HepG2 (cell line): Measurements from ENCODE around the gene MRFAP1L1. TPM values are rescaled to one million over a fixed set of nuclear protein-coding genes. Genes with fewer than 3 reads are reported as not detected.

Experiments used
- ARNT2 ChIP-seq: sonication (generic); formaldehyde crosslinking; IDR thresholded peaks from 2 replicates; pipeline ENCODE4 v1.8.0; 2022; ENCODE audit warnings: mild to moderate bottlenecking, low read depth, missing genetic modification reagents, moderate library complexity
- ETV5 ChIP-seq: IDR thresholded peaks from 2 replicates; pipeline ENCODE4 v1.6.1; 2018; ENCODE audit warnings: missing biosample characterization, missing genetic modification reagents, inconsistent platforms, borderline replicate concordance
- FOXA3 ChIP-seq: IDR thresholded peaks from 2 replicates; pipeline ENCODE4 v1.6.1; 2016; ENCODE audit warnings: missing genetic modification reagents, missing compliant biosample characterization
- MXI1 ChIP-seq: IDR thresholded peaks from 3 replicates; pipeline ENCODE4 v1.6.1; 2012; ENCODE audit warnings: low read depth, low read length, inconsistent platforms, borderline replicate concordance
- PCBP1 ChIP-seq: fragments of 200-400 bp; formaldehyde crosslinking; IDR thresholded peaks from 2 replicates; pipeline ENCODE4 v1.6.1; 2017; ENCODE audit warnings: mild to moderate bottlenecking, low read depth, low read length, borderline replicate concordance
- TGIF2 ChIP-seq: IDR thresholded peaks from 2 replicates; pipeline ENCODE4 v1.6.1; 2016; ENCODE audit warnings: control low read depth, missing compliant biosample characterization
- TOPORS ChIP-seq: sonication (generic); formaldehyde crosslinking; IDR thresholded peaks from 2 replicates; pipeline ENCODE4 v1.8.0; 2023; ENCODE audit warnings: mild to moderate bottlenecking, missing genetic modification reagents
- ZMYM4 ChIP-seq: sonication (generic); formaldehyde crosslinking; IDR thresholded peaks from 2 replicates; pipeline ENCODE4 v1.8.1; 2023; ENCODE audit warnings: mild to moderate bottlenecking, missing genetic modification reagents
- ZNF30 ChIP-seq: sonication (generic); formaldehyde crosslinking; IDR thresholded peaks from 2 replicates; pipeline ENCODE4 v1.5.0; 2020; ENCODE audit warnings: mild to moderate bottlenecking, missing genetic modification reagents
- ZNF605 ChIP-seq: sonication (generic); formaldehyde crosslinking; IDR thresholded peaks from 2 replicates; pipeline ENCODE4 v1.8.0; 2022; ENCODE audit warnings: mild to moderate bottlenecking, missing genetic modification reagents
- polyA plus RNA-seq, 8 experiments: library from polyadenylated mRNA; depleted of rRNA in 3 of 8; stranded (reverse) in 7 of 8; unstranded in 1 of 8; fragments of >200 nt; fragmentation: Illumina TruSeq in 4 of 8; extraction: Trizol in 4 of 8; gene quantifications; 2 replicates each; pipeline versions ENCODE4 v1.2.1 to v1.2.3, GENCODE V29; 2011 to 2016; ENCODE audit warnings: low read depth in 4 of 8, missing spikeins in 1 of 8, mixed read lengths in 1 of 8; ENCODE audit not compliant: insufficient read depth in 1 of 8
- total RNA-seq, 5 experiments: library from RNA; depleted of rRNA; stranded (reverse); fragments of >200 nt; fragmentation: Illumina TruSeq; extraction: Trizol; gene quantifications; 2 replicates each; pipeline ENCODE4 v1.2.3, GENCODE V29; 2016; ENCODE audit warnings: low read depth in 1 of 5
- TF ChIP-seq, protein P1 (sequence below): sonication (generic); formaldehyde crosslinking; IDR thresholded peaks from 2 replicates; pipeline ENCODE4 v1.4.0; 2020; ENCODE audit warnings: missing genetic modification reagents
- TF ChIP-seq, protein P2 (sequence below): sonication (generic); formaldehyde crosslinking; IDR thresholded peaks from 2 replicates; pipeline ENCODE4 v1.4.0; 2020; ENCODE audit warnings: missing genetic modification reagents
- TF ChIP-seq, protein P3 (sequence below): sonication (generic); formaldehyde crosslinking; IDR thresholded peaks from 2 replicates; pipeline ENCODE4 v1.5.0; 2020; ENCODE audit warnings: mild to moderate bottlenecking, missing genetic modification reagents
- TF ChIP-seq, protein P4 (sequence below): sonication (generic); formaldehyde crosslinking; IDR thresholded peaks from 2 replicates; pipeline ENCODE4 v1.4.0; 2020; ENCODE audit warnings: missing genetic modification reagents

MRFAP1L1 gene
- total and polyA plus RNA-seq, 2 of the 13 experiments (the other 11 are each of a cell fraction or from before 2014, with no cell fraction given): 44.8 to 76.6 TPM

DNA sequence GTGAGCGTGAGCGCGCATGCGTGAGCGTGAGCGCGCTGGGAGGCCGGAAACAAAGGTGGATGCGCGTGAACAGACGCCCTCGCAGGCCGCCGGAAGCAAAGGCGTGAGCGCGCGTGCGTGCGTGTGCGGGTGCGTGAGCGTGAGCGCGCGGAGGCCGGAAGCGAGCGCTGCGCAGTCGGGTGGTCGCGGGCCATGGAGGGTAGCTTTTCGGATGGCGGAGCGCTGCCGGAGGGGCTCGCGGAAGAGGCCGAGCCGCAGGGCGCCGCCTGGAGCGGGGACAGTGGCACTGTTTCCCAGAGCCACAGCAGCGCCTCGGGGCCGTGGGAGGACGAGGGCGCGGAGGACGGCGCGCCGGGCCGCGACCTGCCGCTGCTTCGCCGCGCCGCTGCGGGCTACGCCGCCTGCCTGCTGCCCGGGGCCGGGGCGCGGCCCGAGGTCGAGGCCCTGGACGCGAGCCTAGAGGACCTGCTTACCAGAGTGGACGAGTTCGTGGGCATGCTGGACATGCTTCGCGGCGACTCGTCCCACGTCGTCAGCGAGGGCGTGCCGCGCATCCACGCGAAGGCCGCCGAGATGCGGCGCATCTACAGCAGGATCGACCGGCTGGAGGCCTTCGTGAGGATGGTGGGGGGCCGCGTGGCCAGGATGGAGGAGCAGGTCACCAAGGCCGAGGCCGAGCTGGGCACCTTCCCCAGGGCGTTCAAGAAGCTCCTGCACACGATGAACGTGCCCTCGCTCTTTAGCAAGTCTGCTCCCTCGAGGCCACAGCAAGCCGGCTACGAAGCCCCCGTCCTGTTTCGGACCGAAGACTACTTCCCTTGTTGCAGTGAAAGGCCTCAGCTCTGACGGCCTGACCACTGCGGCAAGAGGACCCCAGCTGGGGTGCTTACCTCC is 6.6 kb upstream of the MRFAP1L1 start, which contains the start of gene BLOC1S4 (continued):
- TF ChIP-seq, protein P1, sequence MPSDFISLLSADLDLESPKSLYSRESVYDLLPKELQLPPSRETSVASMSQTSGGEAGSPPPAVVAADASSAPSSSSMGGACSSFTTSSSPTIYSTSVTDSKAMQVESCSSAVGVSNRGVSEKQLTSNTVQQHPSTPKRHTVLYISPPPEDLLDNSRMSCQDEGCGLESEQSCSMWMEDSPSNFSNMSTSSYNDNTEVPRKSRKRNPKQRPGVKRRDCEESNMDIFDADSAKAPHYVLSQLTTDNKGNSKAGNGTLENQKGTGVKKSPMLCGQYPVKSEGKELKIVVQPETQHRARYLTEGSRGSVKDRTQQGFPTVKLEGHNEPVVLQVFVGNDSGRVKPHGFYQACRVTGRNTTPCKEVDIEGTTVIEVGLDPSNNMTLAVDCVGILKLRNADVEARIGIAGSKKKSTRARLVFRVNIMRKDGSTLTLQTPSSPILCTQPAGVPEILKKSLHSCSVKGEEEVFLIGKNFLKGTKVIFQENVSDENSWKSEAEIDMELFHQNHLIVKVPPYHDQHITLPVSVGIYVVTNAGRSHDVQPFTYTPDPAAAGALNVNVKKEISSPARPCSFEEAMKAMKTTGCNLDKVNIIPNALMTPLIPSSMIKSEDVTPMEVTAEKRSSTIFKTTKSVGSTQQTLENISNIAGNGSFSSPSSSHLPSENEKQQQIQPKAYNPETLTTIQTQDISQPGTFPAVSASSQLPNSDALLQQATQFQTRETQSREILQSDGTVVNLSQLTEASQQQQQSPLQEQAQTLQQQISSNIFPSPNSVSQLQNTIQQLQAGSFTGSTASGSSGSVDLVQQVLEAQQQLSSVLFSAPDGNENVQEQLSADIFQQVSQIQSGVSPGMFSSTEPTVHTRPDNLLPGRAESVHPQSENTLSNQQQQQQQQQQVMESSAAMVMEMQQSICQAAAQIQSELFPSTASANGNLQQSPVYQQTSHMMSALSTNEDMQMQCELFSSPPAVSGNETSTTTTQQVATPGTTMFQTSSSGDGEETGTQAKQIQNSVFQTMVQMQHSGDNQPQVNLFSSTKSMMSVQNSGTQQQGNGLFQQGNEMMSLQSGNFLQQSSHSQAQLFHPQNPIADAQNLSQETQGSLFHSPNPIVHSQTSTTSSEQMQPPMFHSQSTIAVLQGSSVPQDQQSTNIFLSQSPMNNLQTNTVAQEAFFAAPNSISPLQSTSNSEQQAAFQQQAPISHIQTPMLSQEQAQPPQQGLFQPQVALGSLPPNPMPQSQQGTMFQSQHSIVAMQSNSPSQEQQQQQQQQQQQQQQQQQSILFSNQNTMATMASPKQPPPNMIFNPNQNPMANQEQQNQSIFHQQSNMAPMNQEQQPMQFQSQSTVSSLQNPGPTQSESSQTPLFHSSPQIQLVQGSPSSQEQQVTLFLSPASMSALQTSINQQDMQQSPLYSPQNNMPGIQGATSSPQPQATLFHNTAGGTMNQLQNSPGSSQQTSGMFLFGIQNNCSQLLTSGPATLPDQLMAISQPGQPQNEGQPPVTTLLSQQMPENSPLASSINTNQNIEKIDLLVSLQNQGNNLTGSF (CRISPR knock-in tag): peak; percentile 79; the same call in 1 of the 2 replicates
- TF ChIP-seq MXI1 (peak; percentile 80; the same call in 2 of the 3 replicates), ZNF605 (CRISPR knock-in tag) (0 out of 2 replicates have a peak, but pooled peaks have one; percentile 32), ARNT2 (CRISPR knock-in tag) (peak; percentile 58; the same call in 1 of the 2 replicates), TGIF2 (CRISPR knock-in tag) (0 out of 2 replicates have a peak, but pooled peaks have one; percentile 34), ZNF30 (CRISPR knock-in tag) (no peak), ETV5 (CRISPR knock-in tag) (peak; percentile 99), FOXA3 (CRISPR knock-in tag) (0 out of 2 replicates have a peak, but pooled peaks have one; percentile 22), PCBP1 (no peak), TOPORS (0 out of 2 replicates have a peak, but pooled peaks have one; percentile 60), ZMYM4 (peak; percentile 14)
- TF ChIP-seq, protein P2, sequence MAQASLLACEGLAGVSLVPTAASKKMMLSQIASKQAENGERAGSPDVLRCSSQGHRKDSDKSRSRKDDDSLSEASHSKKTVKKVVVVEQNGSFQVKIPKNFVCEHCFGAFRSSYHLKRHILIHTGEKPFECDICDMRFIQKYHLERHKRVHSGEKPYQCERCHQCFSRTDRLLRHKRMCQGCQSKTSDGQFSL (CRISPR knock-in tag): 0 out of 2 replicates have a peak, but pooled peaks have one; percentile 57
- TF ChIP-seq, protein P3, sequence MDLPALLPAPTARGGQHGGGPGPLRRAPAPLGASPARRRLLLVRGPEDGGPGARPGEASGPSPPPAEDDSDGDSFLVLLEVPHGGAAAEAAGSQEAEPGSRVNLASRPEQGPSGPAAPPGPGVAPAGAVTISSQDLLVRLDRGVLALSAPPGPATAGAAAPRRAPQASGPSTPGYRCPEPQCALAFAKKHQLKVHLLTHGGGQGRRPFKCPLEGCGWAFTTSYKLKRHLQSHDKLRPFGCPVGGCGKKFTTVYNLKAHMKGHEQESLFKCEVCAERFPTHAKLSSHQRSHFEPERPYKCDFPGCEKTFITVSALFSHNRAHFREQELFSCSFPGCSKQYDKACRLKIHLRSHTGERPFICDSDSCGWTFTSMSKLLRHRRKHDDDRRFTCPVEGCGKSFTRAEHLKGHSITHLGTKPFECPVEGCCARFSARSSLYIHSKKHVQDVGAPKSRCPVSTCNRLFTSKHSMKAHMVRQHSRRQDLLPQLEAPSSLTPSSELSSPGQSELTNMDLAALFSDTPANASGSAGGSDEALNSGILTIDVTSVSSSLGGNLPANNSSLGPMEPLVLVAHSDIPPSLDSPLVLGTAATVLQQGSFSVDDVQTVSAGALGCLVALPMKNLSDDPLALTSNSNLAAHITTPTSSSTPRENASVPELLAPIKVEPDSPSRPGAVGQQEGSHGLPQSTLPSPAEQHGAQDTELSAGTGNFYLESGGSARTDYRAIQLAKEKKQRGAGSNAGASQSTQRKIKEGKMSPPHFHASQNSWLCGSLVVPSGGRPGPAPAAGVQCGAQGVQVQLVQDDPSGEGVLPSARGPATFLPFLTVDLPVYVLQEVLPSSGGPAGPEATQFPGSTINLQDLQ: peak; percentile 57
- TF ChIP-seq, protein P4, sequence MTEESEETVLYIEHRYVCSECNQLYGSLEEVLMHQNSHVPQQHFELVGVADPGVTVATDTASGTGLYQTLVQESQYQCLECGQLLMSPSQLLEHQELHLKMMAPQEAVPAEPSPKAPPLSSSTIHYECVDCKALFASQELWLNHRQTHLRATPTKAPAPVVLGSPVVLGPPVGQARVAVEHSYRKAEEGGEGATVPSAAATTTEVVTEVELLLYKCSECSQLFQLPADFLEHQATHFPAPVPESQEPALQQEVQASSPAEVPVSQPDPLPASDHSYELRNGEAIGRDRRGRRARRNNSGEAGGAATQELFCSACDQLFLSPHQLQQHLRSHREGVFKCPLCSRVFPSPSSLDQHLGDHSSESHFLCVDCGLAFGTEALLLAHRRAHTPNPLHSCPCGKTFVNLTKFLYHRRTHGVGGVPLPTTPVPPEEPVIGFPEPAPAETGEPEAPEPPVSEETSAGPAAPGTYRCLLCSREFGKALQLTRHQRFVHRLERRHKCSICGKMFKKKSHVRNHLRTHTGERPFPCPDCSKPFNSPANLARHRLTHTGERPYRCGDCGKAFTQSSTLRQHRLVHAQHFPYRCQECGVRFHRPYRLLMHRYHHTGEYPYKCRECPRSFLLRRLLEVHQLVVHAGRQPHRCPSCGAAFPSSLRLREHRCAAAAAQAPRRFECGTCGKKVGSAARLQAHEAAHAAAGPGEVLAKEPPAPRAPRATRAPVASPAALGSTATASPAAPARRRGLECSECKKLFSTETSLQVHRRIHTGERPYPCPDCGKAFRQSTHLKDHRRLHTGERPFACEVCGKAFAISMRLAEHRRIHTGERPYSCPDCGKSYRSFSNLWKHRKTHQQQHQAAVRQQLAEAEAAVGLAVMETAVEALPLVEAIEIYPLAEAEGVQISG: peak; percentile 77
